Endothelial cell of umbilical vein (primary cell): ENCODE measurements around the gene COX4I1. TPM values are rescaled to one million over a fixed set of nuclear protein-coding genes. Genes with fewer than 3 reads are reported as not detected.

Source experiments
- BruUV-seq: library from RNA; stranded (reverse); fragments of 400-500 nt; replicated peaks from 2 replicates; lab custom pipeline; 2021; lab: Mats Ljungman, UMichigan
- CTCF ChIA-PET: fragments of 300-600, 350-600 bp; sonication (Branson Sonifier 250); formaldehyde crosslinking; loops from one replicate; lab custom pipeline; 2021; ENCODE audit warnings: antibody characterized with exemption, inconsistent platforms; lab: Charles Lee
- POLR2A ChIA-PET: fragments of 300-600, 350-600 bp; sonication (Branson Sonifier 250); formaldehyde crosslinking; loops from one replicate; lab custom pipeline; 2021; ENCODE audit warnings: antibody characterized with exemption, inconsistent platforms; lab: Charles Lee
- DNase-seq: peaks from one replicate; pipeline ENCODE4 v3.0.0-alpha.2; 2011; ENCODE audit warnings: low read depth, low spot score
- FAIRE-seq: peaks from 2 replicates; lab custom pipeline; 2011; peaks lifted over from hg19 to GRCh38; lab: Jason Lieb, UNC
- H2AFZ ChIP-seq: 2 replicates; pipeline ENCODE4 v1.6.0; 2012; ENCODE audit warnings: low read depth, low read length, control low read depth, inconsistent platforms
- H3K27ac ChIP-seq: 2 replicates; pipeline ENCODE4 v1.5.1; 2011; ENCODE audit warnings: low read depth, mild to moderate bottlenecking, control low read depth, low read length, moderate library complexity; ENCODE audit not compliant: insufficient read depth
- H3K27me3 ChIP-seq, 2 experiments: 2 replicates each; pipeline versions ENCODE4 v1.6.0 to v1.6.1; 2011; ENCODE audit warnings: low read length in 2 of 2, mixed read lengths in 1 of 2; ENCODE audit not compliant: control insufficient read depth in 2 of 2, insufficient read depth in 2 of 2
- H3K36me3 ChIP-seq, 2 experiments: 2 replicates in 1 of 2; 3 replicates in 1 of 2; pipeline ENCODE4 v1.5.1; 2011; ENCODE audit warnings: low read length in 2 of 2, mild to moderate bottlenecking in 1 of 2, moderate library complexity in 1 of 2; ENCODE audit not compliant: control insufficient read depth in 2 of 2, insufficient read depth in 2 of 2; ENCODE audit errors: extremely low read depth in 1 of 2
- H3K4me1 ChIP-seq: 3 replicates; pipeline ENCODE4 v1.5.1; 2011; ENCODE audit warnings: mild to moderate bottlenecking, low read length; ENCODE audit not compliant: control insufficient read depth, insufficient read depth; ENCODE audit errors: extremely low read depth
- H3K4me2 ChIP-seq: 2 replicates; pipeline ENCODE4 v1.6.1; 2011; ENCODE audit warnings: low read length, control low read depth, mixed read lengths; ENCODE audit not compliant: insufficient read depth
- H3K4me3 ChIP-seq, 3 experiments: fragments of 200-600 bp in 1 of 3; sonication (generic), shearing (Covaris generic) in 1 of 3; replicated peaks in 1 of 3; 2 replicates each; pipeline ENCODE4 v1.5.1; 2011 to 2016; ENCODE audit warnings: control low read depth in 3 of 3, low read length in 3 of 3, mild to moderate bottlenecking in 2 of 3, inconsistent platforms in 1 of 3, low read depth in 1 of 3, moderate library complexity in 1 of 3; ENCODE audit not compliant: insufficient read depth in 1 of 3
- H3K79me2 ChIP-seq: 2 replicates; pipeline ENCODE4 v1.6.0; 2012; ENCODE audit warnings: low read length, inconsistent platforms; ENCODE audit not compliant: control insufficient read depth, insufficient read depth
- H3K9ac ChIP-seq: replicated peaks from 2 replicates; pipeline ENCODE3; 2011; ENCODE audit warnings: low read length, control low read depth; ENCODE audit not compliant: insufficient read depth; ENCODE audit errors: extremely low read depth
- H3K9me1 ChIP-seq: replicated peaks from 3 replicates; pipeline ENCODE4 v1.6.0; 2011; ENCODE audit warnings: mild to moderate bottlenecking, low read length; ENCODE audit not compliant: control insufficient read depth, insufficient read depth; ENCODE audit errors: extremely low read depth
- H3K9me3 ChIP-seq: replicated peaks from 2 replicates; pipeline ENCODE4 v1.5.1; 2012; ENCODE audit warnings: low read length, inconsistent platforms; ENCODE audit not compliant: control insufficient read depth, insufficient read depth
- H4K20me1 ChIP-seq: replicated peaks from 2 replicates; pipeline ENCODE3; 2011; ENCODE audit warnings: mild to moderate bottlenecking, low read length; ENCODE audit not compliant: control insufficient read depth, insufficient read depth; ENCODE audit errors: extremely low read depth
- FOS ChIP-seq: IDR thresholded peaks from 2 replicates; pipeline ENCODE4 v1.6.1; 2011; ENCODE audit warnings: mild to moderate bottlenecking, low read length, moderate library complexity, borderline replicate concordance; ENCODE audit not compliant: insufficient read depth
- GATA2 ChIP-seq: IDR thresholded peaks from 2 replicates; pipeline ENCODE4 v1.7.0; 2011; ENCODE audit warnings: low read depth, mild to moderate bottlenecking, moderate library complexity, mixed read lengths, low read length; ENCODE audit not compliant: insufficient read length, insufficient read depth
- dilution Hi-C: fragments of 300-500 bp; cut with MboI; formaldehyde crosslinking; loops from one replicate; pipeline ENCODE4 v1.15.0; 2019; ENCODE audit warnings: low sequenced_read_pairs; ENCODE audit not compliant: extremely low pct_ligation_motif_present
- intact Hi-C: fragments of 100-400 bp; cut with micrococcal nuclease; formaldehyde crosslinking; loops from one replicate; pipeline ENCODE4 v1.10.0; 2022
- polyA plus RNA-seq, 4 experiments: library from polyadenylated mRNA; depleted of rRNA in 3 of 4; stranded (reverse) in 3 of 4; unstranded in 1 of 4; fragments of >200 nt; gene quantifications; 2 replicates each; pipeline versions ENCODE4 v1.2.1 to v1.2.3, GENCODE V29; 2011 to 2012; ENCODE audit warnings: missing spikeins in 1 of 4
- total RNA-seq: library from RNA; stranded (reverse); gene quantifications from 2 replicates; pipeline ENCODE4 v1.2.3, GENCODE V29; 2021
- TF ChIP-seq, protein P1 (sequence below), 2 donors: IDR thresholded peaks; 1 replicate in 1 of 2; 2 replicates in 1 of 2; pipeline ENCODE4 v1.5.1; 2011; ENCODE audit warnings: low read length in 2 of 2, mild to moderate bottlenecking in 2 of 2, moderate library complexity in 2 of 2, control low read depth in 1 of 2, inconsistent platforms in 1 of 2, low read depth in 1 of 2; ENCODE audit not compliant: insufficient read depth in 1 of 2; ENCODE audit errors: extremely low read depth in 1 of 2
- TF ChIP-seq, protein P2 (sequence below): IDR thresholded peaks from 2 replicates; pipeline ENCODE4 v1.6.1; 2011; ENCODE audit not compliant: insufficient read depth, insufficient read length

Gene COX4I1
- total and polyA plus RNA-seq, 2 donors (not counting 3 experiments of a cell fraction or from before 2014, with no cell fraction given), result 560 to 953 TPM

DNA sequence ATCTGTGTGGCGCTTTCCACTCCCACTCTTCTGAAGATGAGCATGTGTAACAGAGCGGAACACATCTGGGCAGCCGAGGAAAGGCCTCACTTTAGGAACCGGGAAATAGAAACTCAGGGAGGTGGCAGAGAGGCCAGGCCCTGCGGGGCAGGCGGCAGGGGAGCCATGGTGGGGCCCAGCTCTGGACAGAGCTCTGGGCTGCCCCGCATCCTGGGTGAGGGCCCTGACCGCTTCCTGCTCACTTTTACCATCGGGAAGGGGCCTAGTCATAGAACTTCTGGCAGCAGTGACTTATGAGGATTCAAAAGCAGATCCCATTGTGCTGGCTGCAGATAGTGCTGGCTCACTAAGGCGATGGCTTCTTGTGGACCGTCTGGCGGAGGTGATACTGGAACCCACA lies 22.6 kb downstream of the COX4I1 start:
- Histone ChIP-seq H3K27ac (no peak overlapping the region), H3K36me3 (no peaks in the 10 kb centered on the region), H3K9me1 (no peaks in the 10 kb centered on the region), H3K4me2 (no peak overlapping the region), H3K79me2 (no peaks in the 10 kb centered on the region), H3K4me3 (no peak overlapping the region), H2AFZ (no peak overlapping the region), H4K20me1 (no peaks in the 10 kb centered on the region), H3K4me1 (no peaks in the 10 kb centered on the region), H3K9ac (no peak overlapping the region), H3K27me3 (peaks cover 0 to 2% of the 10 kb centered on the region in 2 experiments), H3K9me3 (no peaks in the 10 kb centered on the region)
- TF ChIP-seq, protein P1, sequence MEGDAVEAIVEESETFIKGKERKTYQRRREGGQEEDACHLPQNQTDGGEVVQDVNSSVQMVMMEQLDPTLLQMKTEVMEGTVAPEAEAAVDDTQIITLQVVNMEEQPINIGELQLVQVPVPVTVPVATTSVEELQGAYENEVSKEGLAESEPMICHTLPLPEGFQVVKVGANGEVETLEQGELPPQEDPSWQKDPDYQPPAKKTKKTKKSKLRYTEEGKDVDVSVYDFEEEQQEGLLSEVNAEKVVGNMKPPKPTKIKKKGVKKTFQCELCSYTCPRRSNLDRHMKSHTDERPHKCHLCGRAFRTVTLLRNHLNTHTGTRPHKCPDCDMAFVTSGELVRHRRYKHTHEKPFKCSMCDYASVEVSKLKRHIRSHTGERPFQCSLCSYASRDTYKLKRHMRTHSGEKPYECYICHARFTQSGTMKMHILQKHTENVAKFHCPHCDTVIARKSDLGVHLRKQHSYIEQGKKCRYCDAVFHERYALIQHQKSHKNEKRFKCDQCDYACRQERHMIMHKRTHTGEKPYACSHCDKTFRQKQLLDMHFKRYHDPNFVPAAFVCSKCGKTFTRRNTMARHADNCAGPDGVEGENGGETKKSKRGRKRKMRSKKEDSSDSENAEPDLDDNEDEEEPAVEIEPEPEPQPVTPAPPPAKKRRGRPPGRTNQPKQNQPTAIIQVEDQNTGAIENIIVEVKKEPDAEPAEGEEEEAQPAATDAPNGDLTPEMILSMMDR (IDR thresholded peaks at IDR 0.05; ENCODE audit: extremely low read depth in 1 of 2, insufficient read depth in 1 of 2, low read depth in 1 of 2, low read length in 2 of 2), result no peak
- TF ChIP-seq, protein P2, sequence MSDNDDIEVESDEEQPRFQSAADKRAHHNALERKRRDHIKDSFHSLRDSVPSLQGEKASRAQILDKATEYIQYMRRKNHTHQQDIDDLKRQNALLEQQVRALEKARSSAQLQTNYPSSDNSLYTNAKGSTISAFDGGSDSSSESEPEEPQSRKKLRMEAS, result no peak
- TF ChIP-seq FOS (no peak), GATA2 (no peak)
- POLR2A ChIA-PET, result no interaction called here
- dilution Hi-C loops (no loop called here), intact Hi-C loops (loop anchor here (5.0 kb wide), 1 partner anchor 75 kb away; the partner anchor contains the start of gene IRF8)
- DNase-seq, result no peak
- FAIRE-seq, result no peak
- CTCF ChIA-PET, result interaction anchor here (0.6 to 8.2 kb wide), 47 partner anchors 8 to 698 kb away, joined by 3 to 564 read pairs (median 5); partner anchors contain the start of gene IRF8
- no TSS peak for BruUV-seq
